Activated CD4-positive, alpha-beta T cell treated with anti-CD3 and anti-CD28 coated beads, Interleukin-2, Interleukin-6, amounts not matched to agents 100 ng/mL and 50 ng/mL, durations not matched to agents 16 hours and 8 hours (primary cell): ENCODE data around the gene FAM181A.

Experiments
- DNase-seq: peaks from one replicate; pipeline ENCODE4 v3.0.0-alpha.2; 2020

The FAM181A gene

DNA sequence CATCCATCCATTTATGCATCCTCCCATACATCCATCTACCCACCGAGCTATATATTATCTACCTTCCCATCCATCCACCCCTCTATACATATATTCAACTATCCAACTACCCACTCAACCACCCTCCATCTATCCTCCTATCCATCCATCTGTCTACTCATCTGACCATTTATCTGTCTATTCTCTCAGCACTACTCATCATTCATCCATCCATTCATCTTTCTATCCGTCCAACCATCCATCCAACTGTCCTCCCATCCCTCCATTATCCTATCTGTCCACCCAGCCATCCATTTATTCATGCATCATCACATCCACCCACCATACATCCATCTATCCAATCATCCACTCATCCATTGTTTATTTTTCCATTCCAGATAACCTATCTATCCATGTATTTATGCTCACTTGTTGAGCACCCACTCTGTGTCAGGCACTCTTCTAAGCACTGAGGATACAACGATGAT lies 37.7 kb downstream of the FAM181A start:
- DNase-seq: no peak

DNA sequence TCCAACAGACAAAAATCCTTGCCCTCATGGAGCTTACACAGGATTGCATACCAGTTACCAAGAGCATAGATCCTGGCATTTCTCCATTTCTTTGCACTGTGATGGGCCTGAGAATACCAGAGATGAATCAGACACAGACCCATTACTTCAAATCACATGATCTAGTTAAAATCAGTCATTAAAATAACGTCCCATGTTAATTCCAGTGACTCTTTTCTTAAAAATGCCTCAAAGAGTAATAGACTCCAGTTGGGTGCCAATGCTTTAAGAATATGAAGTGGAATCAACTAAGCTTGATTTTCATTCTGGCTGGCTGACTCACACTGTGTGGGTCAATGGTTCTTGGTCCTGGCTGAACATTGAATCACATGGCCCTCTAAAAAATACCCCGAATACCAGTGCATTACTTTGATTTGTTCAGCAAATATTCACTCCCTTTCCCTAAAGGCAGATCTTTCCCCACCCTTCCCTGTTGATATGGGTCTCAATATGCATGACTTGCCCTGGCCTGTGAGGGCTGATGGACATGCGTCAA lies 38.2 kb downstream of the FAM181A start:
- no peak for DNase-seq

DNA sequence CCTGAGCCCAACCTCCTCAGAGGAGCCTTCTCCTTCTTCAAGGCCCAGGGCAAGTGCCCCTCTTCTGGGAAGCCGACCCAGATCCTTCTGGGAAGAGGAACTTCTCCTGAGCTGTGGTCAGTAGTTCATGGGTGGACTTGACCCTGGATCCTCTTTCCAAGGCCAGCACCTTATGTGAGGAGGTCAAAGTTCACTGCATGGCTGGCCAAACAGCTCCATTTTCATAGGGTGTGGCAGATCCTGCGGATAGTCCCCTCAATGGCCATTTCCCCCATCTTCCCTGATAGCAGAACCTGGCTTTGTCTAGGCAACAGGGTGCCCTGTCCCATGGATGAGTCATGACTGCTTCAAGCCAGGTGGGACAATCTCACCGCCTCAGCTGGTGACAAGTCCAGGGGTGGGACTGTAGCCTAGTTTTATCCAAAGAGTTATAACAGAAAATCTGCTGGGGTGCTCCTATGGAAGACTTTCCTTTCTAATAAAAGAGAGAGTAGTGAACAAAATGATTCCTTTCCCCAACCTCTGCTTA lies 38.9 kb downstream of the FAM181A start:
- no peak for DNase-seq

GRCh38 chr14:93967637-93968250 lies 40.6 kb downstream of the FAM181A start:
- no peak for DNase-seq

DNA sequence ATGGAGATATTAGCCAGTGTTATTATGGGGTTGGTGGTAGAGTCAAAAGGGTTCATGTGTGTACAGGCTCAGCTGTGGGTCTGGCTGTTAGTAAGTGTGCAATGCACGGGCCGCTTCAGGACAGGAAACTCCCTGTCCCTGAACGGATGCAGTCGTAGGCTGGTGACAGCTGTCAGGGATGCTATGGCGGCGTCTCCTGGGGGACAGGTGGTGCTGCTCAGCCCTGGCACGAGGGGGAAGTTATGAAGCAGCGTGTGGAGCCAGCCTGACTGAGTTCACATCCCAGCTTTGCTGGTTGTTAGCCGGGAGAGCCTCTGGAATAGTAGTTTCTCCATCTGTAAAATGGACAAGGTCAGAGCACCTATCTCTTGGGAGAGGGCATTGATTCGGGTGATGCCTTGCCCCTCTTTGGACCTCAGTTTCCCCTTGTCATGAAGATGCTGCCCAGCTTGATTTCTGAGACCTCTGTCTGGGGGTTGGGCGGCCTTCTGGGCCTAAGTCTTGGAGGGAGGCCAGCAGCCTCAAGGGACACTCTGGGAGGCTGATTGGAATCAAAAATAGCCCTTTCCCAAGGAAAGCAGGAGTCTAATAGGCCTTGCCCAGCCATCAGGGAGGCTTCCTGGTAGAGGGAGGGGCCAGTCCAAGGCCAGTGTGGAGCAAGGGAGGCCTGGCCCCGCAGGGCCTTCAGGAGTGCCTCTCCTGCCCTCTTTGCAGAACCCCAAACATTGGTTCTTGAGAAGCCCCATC lies 42.1 kb downstream of the FAM181A start:
- no peak for DNase-seq

DNA sequence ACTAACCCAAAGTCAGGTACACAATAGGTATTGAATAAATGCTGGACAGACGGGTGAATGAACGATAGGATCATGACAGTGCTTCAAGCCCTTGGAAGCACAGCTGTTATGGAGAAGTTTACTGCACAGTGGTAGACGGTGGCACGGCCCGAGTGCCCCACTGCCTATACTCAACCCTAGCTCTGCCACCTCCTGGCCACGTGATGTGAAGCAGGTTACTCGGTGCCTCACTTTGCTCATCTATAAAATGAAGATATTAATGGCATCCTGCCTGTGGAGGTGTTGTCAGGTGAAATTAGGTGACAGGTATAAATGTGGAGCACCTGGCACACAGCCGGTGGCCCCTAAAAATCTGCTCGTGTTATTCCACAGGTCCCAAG lies 43.4 kb downstream of the FAM181A start:
- peak; percentile 76 for DNase-seq

DNA sequence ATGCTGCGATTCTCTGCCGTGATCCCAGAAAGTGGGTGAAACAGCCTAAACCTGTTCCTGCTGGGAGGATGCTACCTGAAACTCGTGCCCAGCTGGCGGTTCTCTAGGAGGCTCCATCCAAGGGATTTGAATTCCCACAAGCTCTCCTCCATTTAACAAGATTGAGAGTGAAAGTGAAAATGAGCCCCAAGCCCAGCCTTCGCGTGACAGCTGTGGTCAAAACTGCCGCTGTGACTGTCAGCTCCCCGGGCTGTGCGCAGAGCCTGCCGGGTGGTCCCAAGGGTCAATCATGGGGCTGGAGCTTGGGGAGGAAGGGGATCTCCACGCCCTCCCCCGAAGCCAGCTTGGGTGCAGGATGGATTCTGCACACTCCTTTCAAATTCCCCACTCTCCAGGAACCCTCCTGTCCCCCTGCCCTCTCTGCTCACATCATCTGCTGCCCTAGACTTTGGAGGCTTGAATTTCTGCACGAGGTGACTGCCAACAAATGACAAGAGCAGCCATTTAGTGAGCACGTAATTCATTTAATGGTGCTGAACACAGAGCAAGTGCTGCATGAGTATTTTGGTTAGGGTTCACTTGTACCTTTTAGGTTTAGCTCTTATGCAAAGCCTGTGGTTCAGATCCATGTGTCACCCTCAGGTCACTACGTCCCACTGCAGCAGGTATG lies 44.0 kb downstream of the FAM181A start:
- peak; percentile 85 for DNase-seq

DNA sequence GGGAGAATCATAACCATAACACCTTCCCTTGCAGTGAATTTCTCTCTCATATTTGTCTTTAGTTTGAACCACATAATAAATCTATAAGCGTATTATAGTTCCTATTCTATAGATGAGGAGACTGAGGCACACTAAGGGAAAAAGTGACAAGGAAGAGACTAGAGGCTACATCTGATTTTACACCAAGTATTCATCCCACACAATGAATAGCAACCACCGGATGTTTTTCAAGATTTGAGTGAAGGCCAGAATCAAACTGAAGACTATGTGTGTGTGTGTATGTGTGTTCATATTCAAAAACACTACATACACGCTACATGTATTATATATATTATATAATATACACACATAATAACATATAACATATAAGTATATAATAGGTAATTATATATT lies 44.5 kb downstream of the FAM181A start:
- DNase-seq: peak; percentile 70

GRCh38 chr14:93972618-93973205 lies 45.6 kb downstream of the FAM181A start:
- peak; percentile 53 for DNase-seq

- no peak for DNase-seq
Measured at GRCh38 chr14:93973607-93974006, 46.5 kb downstream of the FAM181A start.

DNA sequence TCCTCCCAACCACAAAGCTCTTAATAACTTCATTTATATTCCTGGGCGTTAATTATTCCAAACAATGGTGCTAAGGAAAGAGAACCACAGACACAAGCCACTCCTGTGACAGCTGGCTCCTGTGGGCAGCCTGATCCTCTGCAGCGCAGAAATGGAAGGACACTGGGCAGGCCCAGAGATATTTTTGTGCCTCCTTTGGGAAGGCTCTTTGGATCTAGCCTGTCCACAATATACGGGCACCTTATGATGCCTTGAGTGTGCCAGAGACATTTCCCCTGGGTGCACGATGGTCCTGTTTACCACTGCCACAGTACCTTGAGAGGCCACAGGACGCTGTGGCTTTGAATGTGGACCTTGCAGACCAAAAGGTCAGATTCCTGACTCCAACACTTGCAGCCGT lies 47.2 kb downstream of the FAM181A start:
- no peak for DNase-seq

DNA sequence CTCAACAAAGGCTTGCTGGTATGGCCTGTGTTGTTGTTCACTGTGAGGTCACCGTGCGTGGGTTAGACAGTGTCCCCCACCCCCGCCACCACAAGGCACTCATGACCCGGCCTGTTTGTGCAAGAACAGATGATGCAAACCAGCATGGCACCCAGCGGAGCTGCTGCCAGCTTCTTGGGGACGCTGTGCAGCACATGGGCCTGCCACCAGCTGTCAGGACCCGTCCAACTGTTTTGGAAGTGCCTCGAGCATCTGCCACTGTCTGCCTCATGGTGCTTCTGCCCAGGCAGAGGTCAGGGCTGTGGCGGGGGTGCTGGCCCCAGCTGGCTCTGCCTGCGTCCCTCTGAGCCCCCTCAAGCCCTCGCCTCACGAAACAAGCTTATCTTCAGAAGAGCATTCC lies 47.7 kb downstream of the FAM181A start:
- no peak for DNase-seq

- peak; percentile 86 for DNase-seq
Measured at GRCh38 chr14:93975791-93976476, 48.8 kb downstream of the FAM181A start.

- DNase-seq: peak; percentile 84
Measured at GRCh38 chr14:93976477-93977057, 49.4 kb downstream of the FAM181A start, which contains the start of gene ASB2. ASB2 (minus strand) TSS chr14:93976570; CDS start chr14:93964539, 12,031 bp downstream.

DNA sequence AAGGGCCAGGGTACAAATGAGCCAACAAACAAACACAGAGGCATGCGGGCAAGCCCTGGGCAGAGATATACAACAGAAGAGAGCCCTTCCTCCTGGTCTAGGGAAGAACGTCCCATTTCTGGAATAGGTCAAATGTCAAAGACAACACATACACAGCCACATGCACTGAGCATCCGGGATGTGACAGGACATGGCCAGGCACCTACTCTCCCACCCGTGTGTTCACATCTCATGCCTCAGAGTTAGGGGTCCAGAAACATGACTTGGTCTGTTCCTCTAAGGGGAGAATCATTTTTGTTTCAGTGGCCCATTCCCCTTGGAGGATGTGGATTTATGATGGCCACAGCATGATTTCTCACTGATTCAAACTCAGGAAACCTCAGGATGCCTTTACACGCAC lies 50.0 kb downstream of the FAM181A start:
- no peak for DNase-seq

DNA sequence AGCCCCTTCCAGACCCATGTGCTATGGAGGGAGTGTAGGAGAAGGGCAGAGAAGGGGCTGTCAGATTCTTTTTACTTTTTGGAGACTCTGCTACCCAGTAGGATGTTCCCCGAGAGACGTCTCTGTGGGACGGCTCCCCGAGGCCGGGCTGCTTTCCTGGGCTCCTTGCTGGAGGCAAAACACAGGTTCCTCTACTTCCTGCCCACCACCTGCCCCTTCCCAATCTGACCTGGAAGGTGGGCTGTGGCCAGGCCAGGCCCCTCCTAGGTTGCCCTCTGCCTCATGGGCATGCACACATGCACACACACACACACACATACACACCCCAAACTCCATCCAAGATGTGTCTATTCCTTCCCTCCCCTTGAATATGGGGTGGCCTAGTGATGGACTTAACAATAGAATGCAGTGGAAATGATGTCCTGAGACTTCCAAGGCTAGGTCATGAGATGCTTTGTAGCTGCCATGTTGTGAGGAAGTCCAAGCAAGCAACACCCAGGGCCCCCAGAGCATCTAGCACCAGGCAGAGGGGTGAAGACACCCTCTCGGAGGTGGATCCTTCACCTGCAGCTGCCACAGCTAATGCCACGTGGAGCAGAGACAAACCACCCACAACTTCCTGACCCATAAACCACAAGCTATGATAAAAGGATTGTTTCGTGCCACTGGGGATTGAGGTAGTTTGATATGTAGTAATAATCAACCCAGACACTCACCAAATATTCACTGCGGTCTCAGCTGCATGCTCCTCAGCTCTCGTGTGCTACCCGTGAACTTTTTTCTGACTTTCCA lies 50.8 kb downstream of the FAM181A start:
- DNase-seq: peak; percentile 94

DNA sequence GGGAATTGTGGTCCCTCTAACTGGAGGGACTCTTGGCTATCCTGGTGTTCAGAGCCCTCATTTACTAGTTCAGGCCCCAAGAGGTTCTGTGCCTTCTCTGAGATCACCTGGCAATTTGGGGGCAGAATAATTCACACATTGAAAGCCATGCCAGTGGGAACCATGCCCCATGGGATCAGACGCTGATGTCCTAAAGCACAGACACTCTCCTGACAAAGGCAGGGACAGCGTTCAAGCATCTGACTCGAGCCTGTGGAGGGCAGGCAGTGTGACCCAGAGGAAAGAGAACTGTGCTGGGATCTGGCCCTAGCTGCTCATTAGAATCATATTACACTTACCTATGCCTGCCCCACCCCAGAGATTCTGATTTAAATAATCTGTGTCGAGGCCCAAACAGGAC lies 51.6 kb downstream of the FAM181A start:
- DNase-seq: no peak
